Pancreas (tissue), 10 donors: ENCODE measurements around the gene LETM1. TPM values are rescaled to one million over a fixed set of nuclear protein-coding genes. Genes with fewer than 3 reads are reported as not detected.

ENCODE experiments used
- ATAC-seq, 4 donors: fragments of 200-7000 bp; cut with Tn5 transposase; one replicate each; pipeline versions ENCODE4 v1.8.0 to v1.9.1; 2020; ENCODE audit warnings: mild to moderate bottlenecking in 4 of 4, moderate library complexity in 4 of 4
- DNase-seq, 6 donors: peaks; one replicate each; pipeline ENCODE4 v3.0.0-alpha.2; 2020
- FAIRE-seq: peaks from 2 replicates; lab custom pipeline; 2012; peaks lifted over from hg19 to GRCh38; lab: Jason Lieb, UNC
- H3K27ac ChIP-seq, 4 donors: fragments of 200-600 bp; sonication (generic); 1 replicate in 3 of 4; 2 replicates in 1 of 4; pipeline versions ENCODE4 v1.5.0 to v1.8.0; 2020
- H3K27me3 ChIP-seq, 4 donors: fragments of 200-600 bp; one replicate each; pipeline ENCODE4 v1.8.0; 2021
- H3K36me3 ChIP-seq, 3 donors: fragments of 200-600 bp; sonication (generic) in 1 of 3; one replicate each; pipeline versions ENCODE4 v1.5.0 to v1.8.0; 2020 to 2021
- H3K4me1 ChIP-seq, 3 donors: fragments of 200-600 bp; one replicate each; pipeline ENCODE4 v1.8.0; 2021
- H3K4me3 ChIP-seq, 4 donors: fragments of 200-600 bp; sonication (generic) in 2 of 4; one replicate each; pipeline versions ENCODE4 v1.5.0 to v1.8.0; 2020 to 2021
- H3K9me3 ChIP-seq, 4 donors: fragments of 200-600 bp; one replicate each; pipeline ENCODE4 v1.8.0; 2021
- WGBS, 2 donors: extraction: QIAGEN DNeasy Blood & Tissue Kit; methylation state at CpG; one replicate each; pipeline ENCODE4 v1.1.7; 2013; 5-methylcytosine and 5-hydroxymethylcytosine counted together
- intact Hi-C, 3 donors: fragments of 100-400 bp; cut with DNase I; formaldehyde crosslinking; loops; one replicate each; pipeline versions ENCODE4 v1.11.1 to v1.14.2; 2022
- polyA plus RNA-seq, 2 donors: library from polyadenylated mRNA; stranded (reverse); fragments of 200-250 nt; gene quantifications; one replicate each; pipeline ENCODE4 v1.2.3, GENCODE V29; 2013
- total RNA-seq, 6 donors: library from RNA; stranded (reverse); fragmentation: NEBNext Ultra II Directional in 4 of 6; extraction: Animal tissue kit (Norgen Biotek cat#: 25700) in 4 of 6; gene quantifications; one replicate each; pipeline versions ENCODE4 v1.2.1 to v1.2.4, GENCODE V29; 2021 to 2023
- TF ChIP-seq, protein P1 (sequence below), 4 donors: fragments of 200-600 bp; sonication (generic) in 3 of 4; IDR thresholded peaks; one replicate each; pipeline versions ENCODE4 v1.5.0 to v1.8.0; 2021; ENCODE audit warnings: antibody characterized with exemption in 4 of 4
- donor health status: healthy with polysubstance abuse.
- donor health status: DM: no; HTN: no; CAD: no; lungs with moderate emphysema.
- donor health status: DM: no; HTN: no; CAD: no.
- donor health status: control.
- donor health status: control.
- donor health status: Bipolar disorder and iron deficiency.
- donor health status: DM: yes; HTN: yes; CAD: no.
- donor health status: DM: no; HTN: no; CAD: no.
- donor health status: DM: no; HTN: no; CAD: no.
- donor health status: DM: yes; HTN: yes; CAD: no.

The LETM1 gene
- total and polyA plus RNA-seq, 8 donors, result 13.0 to 28.0 (median 19.3) TPM

DNA sequence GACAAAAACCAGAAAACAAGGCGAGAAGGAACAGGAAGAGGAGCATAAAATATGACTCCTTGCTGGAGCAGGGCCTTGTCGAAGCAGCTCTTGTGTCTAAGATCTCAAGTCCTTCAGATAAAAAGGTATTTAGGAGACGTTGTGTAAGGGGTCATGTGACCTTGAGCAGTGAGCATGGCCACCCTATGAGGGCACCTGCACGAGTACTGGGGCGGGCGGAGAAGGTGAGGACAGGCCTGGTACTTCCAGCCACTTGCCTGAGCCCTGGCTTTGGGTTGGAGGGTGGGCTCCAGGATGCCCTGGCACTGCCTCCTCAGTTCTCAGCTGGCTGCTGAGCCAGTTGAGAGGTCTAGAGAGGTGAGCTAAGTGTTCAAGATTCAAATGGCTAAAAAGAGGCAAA lies 45.2 kb upstream of the LETM1 start:
- no peaks in the 10 kb centered on the region for H3K4me1 ChIP-seq
- H3K9me3 ChIP-seq, result no peaks in the 10 kb centered on the region
- peaks cover 0 to 3% (median 0%) of the 10 kb centered on the region in 3 donors for H3K36me3 ChIP-seq
- TF ChIP-seq, protein P1, sequence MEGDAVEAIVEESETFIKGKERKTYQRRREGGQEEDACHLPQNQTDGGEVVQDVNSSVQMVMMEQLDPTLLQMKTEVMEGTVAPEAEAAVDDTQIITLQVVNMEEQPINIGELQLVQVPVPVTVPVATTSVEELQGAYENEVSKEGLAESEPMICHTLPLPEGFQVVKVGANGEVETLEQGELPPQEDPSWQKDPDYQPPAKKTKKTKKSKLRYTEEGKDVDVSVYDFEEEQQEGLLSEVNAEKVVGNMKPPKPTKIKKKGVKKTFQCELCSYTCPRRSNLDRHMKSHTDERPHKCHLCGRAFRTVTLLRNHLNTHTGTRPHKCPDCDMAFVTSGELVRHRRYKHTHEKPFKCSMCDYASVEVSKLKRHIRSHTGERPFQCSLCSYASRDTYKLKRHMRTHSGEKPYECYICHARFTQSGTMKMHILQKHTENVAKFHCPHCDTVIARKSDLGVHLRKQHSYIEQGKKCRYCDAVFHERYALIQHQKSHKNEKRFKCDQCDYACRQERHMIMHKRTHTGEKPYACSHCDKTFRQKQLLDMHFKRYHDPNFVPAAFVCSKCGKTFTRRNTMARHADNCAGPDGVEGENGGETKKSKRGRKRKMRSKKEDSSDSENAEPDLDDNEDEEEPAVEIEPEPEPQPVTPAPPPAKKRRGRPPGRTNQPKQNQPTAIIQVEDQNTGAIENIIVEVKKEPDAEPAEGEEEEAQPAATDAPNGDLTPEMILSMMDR (IDR thresholded peaks at IDR 0.05), result no peak
- WGBS, 2 donors, result 72 to 73% methylated on average over 6 of the region's 6 CpGs
- ATAC-seq, result no peak
- no peak overlapping the region for H3K4me3 ChIP-seq
- H3K27ac ChIP-seq, result no peak overlapping the region
- DNase-seq, result peak in 1 of 6 donors; percentile 35
- FAIRE-seq, result no peak
- no peaks in the 10 kb centered on the region for H3K27me3 ChIP-seq
- intact Hi-C loops, result no loop called here

DNA sequence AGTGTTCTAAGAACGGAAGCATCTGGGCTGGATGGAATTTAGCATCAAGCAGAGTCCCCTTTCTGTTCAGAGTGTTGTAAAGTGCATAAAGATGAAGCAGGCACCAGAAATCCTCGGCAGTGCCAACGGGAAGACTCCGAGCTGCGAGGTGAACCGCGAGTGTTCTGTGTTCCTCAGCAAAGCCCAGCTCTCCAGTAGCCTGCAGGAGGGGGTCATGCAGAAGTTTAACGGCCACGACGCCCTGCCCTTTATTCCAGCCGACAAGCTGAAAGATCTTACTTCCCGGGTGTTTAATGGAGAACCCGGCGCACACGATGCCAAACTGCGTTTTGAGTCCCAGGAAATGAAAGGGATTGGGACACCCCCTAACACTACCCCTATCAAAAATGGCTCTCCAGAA lies 44.7 kb upstream of the LETM1 start:
- no peak overlapping the region for H3K4me3 ChIP-seq
- intact Hi-C loops, result no loop called here
- no peak overlapping the region for H3K27ac ChIP-seq
- H3K27me3 ChIP-seq, result no peaks in the 10 kb centered on the region
- 85 to 89% methylated on average over 16 of the region's 16 CpGs for WGBS, 2 donors
- peak in 1 of 6 donors; percentile 30 for DNase-seq
- H3K9me3 ChIP-seq, result no peaks in the 10 kb centered on the region
- H3K36me3 ChIP-seq, result peaks cover 0 to 3% (median 0%) of the 10 kb centered on the region in 3 donors
- ATAC-seq, result no peak
- H3K4me1 ChIP-seq, result no peaks in the 10 kb centered on the region
- no peak for FAIRE-seq
- TF ChIP-seq, protein P1 (IDR thresholded peaks at IDR 0.05), result no peak

DNA sequence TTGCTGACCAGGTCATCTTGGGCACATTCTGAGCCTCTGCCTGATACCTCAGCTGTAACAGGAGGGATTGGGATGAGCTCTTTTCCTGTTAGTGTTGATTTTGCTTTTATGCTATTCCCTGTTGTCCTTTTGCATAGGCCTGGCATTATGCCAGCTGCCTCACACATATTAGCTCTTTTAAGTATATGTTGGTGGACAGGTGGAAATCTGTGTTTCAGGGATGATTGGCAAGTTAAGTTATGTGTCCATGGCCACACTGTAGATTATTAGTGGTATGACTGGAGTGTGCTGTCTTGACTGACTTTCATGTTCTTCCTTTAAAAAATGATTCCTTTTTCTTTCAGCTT lies 44.1 kb upstream of the LETM1 start:
- Histone ChIP-seq H3K27me3 (no peaks in the 10 kb centered on the region), H3K27ac (no peak overlapping the region), H3K4me3 (no peak overlapping the region), H3K36me3 (no peaks in the 10 kb centered on the region), H3K4me1 (no peaks in the 10 kb centered on the region), H3K9me3 (no peaks in the 10 kb centered on the region)
- intact Hi-C loops, result no loop called here
- DNase-seq (peak in 1 of 6 donors; percentile 20), FAIRE-seq (no peak), ATAC-seq (no peak)
- TF ChIP-seq, protein P1 (IDR thresholded peaks at IDR 0.05), result no peak

DNA sequence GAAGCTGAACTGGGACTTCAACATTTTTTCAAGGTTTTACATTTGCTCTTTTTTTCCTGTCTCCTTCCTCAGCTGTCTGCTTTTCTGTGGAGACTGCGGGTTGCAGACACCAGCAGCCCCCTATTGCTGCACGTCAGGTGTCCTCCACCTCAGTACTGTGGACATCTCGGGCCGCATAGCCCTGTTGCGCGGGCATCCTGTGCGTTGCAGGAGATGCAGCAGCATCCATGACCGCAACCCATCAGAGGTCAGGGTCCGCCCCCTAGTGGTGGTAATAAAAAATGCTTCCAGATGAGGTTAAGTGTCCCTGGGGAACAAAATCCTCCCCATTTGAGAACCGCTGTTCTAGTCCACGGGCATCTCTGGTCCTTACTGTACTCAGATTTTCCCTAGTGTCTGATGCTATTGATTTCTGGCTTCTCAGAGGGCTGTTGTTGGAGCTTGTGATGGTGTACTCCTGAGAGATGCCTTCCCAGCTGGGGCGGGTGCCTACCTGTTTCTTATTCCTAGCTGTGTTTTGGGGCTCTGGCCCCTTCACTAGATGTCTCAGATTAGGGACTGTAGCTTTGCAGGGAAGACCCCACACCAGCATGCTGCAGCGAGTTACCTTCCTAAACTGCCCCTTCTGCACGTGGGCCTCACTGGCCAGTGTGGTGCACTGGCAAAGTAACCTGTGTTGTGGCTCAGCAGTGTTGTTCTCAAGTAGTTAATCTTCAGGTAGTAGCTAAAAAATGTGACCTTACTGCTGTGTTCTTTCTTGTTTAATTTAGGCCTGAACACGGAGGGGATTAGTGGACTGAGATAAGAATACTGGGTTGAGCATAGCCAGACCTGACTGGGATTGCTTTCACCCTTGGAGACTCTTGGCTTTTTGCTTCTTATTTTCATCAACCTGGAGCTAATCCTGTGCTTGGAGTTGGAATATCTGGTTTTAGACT lies 43.5 kb upstream of the LETM1 start:
- intact Hi-C loops, result loop anchor here in 2 of 3 donors (5.0 kb wide), 2 partner anchors 147 to 152 kb away; no protein-coding TSS in a partner anchor
- Histone ChIP-seq H3K27ac (no peak overlapping the region), H3K36me3 (no peaks in the 10 kb centered on the region), H3K4me1 (no peaks in the 10 kb centered on the region), H3K9me3 (no peaks in the 10 kb centered on the region), H3K4me3 (no peak overlapping the region), H3K27me3 (no peaks in the 10 kb centered on the region)
- 20 to 22% methylated on average over 15 of the region's 15 CpGs for WGBS, 2 donors
- FAIRE-seq (no peak), DNase-seq (peak; percentile 53 to 81 (median 71)), ATAC-seq (peak; percentile 79 to 97 (median 96))
- TF ChIP-seq, protein P1 (IDR thresholded peaks at IDR 0.05), result peak; percentile 78 to 89 (median 88)

DNA sequence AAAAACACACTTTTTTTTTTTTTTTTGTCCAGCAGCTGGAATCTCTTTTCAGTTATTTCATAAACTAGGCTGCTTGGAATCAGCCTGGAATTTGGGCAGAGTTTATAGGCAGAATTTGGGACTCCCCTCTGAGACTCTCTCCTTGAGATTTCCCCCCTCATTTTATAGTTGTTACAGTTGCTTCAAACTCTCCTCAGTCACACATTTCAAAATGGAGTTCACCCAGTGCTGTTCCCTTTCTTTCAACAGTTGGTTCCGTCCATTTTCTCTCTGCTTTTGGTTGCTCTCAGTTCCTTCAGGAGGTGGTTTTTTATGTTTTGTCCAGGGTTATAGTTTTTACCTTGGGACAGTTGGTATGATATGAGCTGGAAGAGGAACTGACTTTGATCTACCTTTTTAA lies 42.7 kb upstream of the LETM1 start:
- no peaks in the 10 kb centered on the region for H3K9me3 ChIP-seq
- FAIRE-seq (no peak), DNase-seq (no peak), ATAC-seq (no peak)
- TF ChIP-seq, protein P1 (IDR thresholded peaks at IDR 0.05), result no peak
- intact Hi-C loops, result loop anchor here in 2 of 3 donors (5.0 kb wide), 2 partner anchors 146 to 151 kb away; no protein-coding TSS in a partner anchor
- H3K4me3 ChIP-seq, result no peak overlapping the region
- no peaks in the 10 kb centered on the region for H3K4me1 ChIP-seq
- 75 to 79% methylated on average over 1 of the region's 1 CpG for WGBS, 2 donors
- peaks cover 0 to 3% (median 0%) of the 10 kb centered on the region in 3 donors for H3K36me3 ChIP-seq
- no peak overlapping the region for H3K27ac ChIP-seq
- no peaks in the 10 kb centered on the region for H3K27me3 ChIP-seq
